K562 (cell line): ENCODE results near the gene ABHD14A. TPM values are rescaled to one million over a fixed set of nuclear protein-coding genes. Genes with fewer than 3 reads are reported as not detected.

ENCODE experiments used
- ATAC-seq: fragments of 200-7000 bp; cut with Tn5 transposase; 3 replicates; pipeline ENCODE4 v1.9.1; 2020; ENCODE audit warnings: moderate library complexity
- BruUV-seq: library from RNA; stranded (reverse); fragments of 400-500 nt; replicated peaks from 2 replicates; lab custom pipeline; 2021; lab: Mats Ljungman, UMichigan
- CTCF ChIA-PET: fragments of 300-600 bp; formaldehyde crosslinking; extraction: SDS; loops from one replicate; lab custom pipeline; 2021; ENCODE audit warnings: low intra/inter-chr PET ratio; lab: Yijun Ruan, JAX
- POLR2A ChIA-PET: fragments of 300-600, 350-650 bp; sonication (Branson Sonifier 250); formaldehyde crosslinking; extraction: SDS; loops from one replicate; lab custom pipeline; 2021; ENCODE audit warnings: antibody characterized with exemption, inconsistent platforms; lab: Yijun Ruan, JAX
- DNase-seq, 4 experiments: peaks; one replicate each; pipeline versions ENCODE4 v3.0.0 to v3.0.0-alpha.2; 2011 to 2018; ENCODE audit warnings: low spot score in 3 of 4, mixed read lengths in 3 of 4; ENCODE audit errors: extremely low read depth in 1 of 4
- FAIRE-seq: peaks from 2 replicates; lab custom pipeline; 2011; peaks lifted over from hg19 to GRCh38; lab: Jason Lieb, UNC
- H2AFZ ChIP-seq: 2 replicates; pipeline ENCODE4 v1.6.0; 2011; ENCODE audit warnings: low read depth, low read length, control low read depth, inconsistent platforms
- H3K27ac ChIP-seq: fragments of 200-600 bp; 3 replicates; pipeline ENCODE4 v1.8.0; 2011; ENCODE audit warnings: low read depth, mild to moderate bottlenecking, control low read depth, inconsistent platforms, low read length, moderate library complexity, mixed read lengths; ENCODE audit errors: extremely low read depth
- H3K27me3 ChIP-seq, 2 experiments: fragments of 300-600 bp in 1 of 2; 2 replicates in 1 of 2; 3 replicates in 1 of 2; pipeline versions ENCODE4 v1.6.0 to v1.8.0; 2011; ENCODE audit warnings: inconsistent platforms in 2 of 2, low read length in 2 of 2, mild to moderate bottlenecking in 1 of 2, mixed read lengths in 1 of 2, moderate library complexity in 1 of 2; ENCODE audit not compliant: control insufficient read depth in 2 of 2, insufficient read depth in 2 of 2
- H3K36me3 ChIP-seq: fragments of 300-600 bp; 3 replicates; pipeline ENCODE4 v1.8.0; 2011; ENCODE audit warnings: mild to moderate bottlenecking, low read length, inconsistent platforms; ENCODE audit not compliant: control insufficient read depth, insufficient read depth
- H3K4me1 ChIP-seq, 2 experiments: fragments of 200-600 bp in 1 of 2; replicated peaks in 1 of 2; 2 replicates in 1 of 2; 3 replicates in 1 of 2; pipeline versions ENCODE4 v1.5.1 to v1.8.0; 2011; ENCODE audit warnings: inconsistent platforms in 2 of 2, low read length in 2 of 2, mild to moderate bottlenecking in 1 of 2, mixed read lengths in 1 of 2, moderate library complexity in 1 of 2; ENCODE audit not compliant: control insufficient read depth in 2 of 2, insufficient read depth in 2 of 2
- H3K4me2 ChIP-seq: 2 replicates; pipeline ENCODE4 v1.6.1; 2011; ENCODE audit warnings: low read length, control low read depth, inconsistent platforms, mixed read lengths; ENCODE audit not compliant: insufficient read depth
- H3K4me3 ChIP-seq: fragments of 200-600 bp; sonication (generic), shearing (Covaris generic); 2 replicates; pipeline ENCODE4 v1.5.1; 2016; ENCODE audit warnings: control low read depth, inconsistent platforms
- H3K79me2 ChIP-seq: fragments of 200-600 bp; 3 replicates; pipeline ENCODE4 v1.8.0; 2011; ENCODE audit warnings: low read length, inconsistent platforms; ENCODE audit not compliant: control insufficient read depth, insufficient read depth
- H3K9ac ChIP-seq, 2 experiments: 2 replicates each; pipeline versions ENCODE4 v1.6.0 to v1.6.1; 2011; ENCODE audit warnings: low read depth in 2 of 2, low read length in 2 of 2, control low read depth in 1 of 2, inconsistent platforms in 1 of 2, mild to moderate bottlenecking in 1 of 2, mixed read lengths in 1 of 2; ENCODE audit not compliant: insufficient read depth in 1 of 2
- H3K9me1 ChIP-seq: one replicate; pipeline ENCODE4 v1.6.0; 2011; ENCODE audit warnings: inconsistent platforms, mild to moderate bottlenecking, low read length, moderate library complexity; ENCODE audit not compliant: control insufficient read depth, insufficient read depth
- H3K9me3 ChIP-seq: replicated peaks from 2 replicates; pipeline ENCODE4 v1.5.1; 2011; ENCODE audit warnings: low read depth, low read length, inconsistent platforms; ENCODE audit not compliant: control insufficient read depth, insufficient read depth
- H4K20me1 ChIP-seq: replicated peaks from 2 replicates; pipeline ENCODE4 v1.6.1; 2011; ENCODE audit warnings: low read length, inconsistent platforms, mixed read lengths; ENCODE audit not compliant: control insufficient read depth, insufficient read depth
- EHMT2 ChIP-seq: fragments of 450-650 bp; IDR thresholded peaks from 2 replicates; pipeline ENCODE4 v1.6.1; 2018; ENCODE audit warnings: antibody characterized with exemption
- RAD21 ChIP-seq, 2 experiments: fragments of 250-450 bp in 1 of 2; fragments of 450-650 bp in 1 of 2; sonication (Bioruptor Pico) in 1 of 2; formaldehyde crosslinking in 1 of 2; IDR thresholded peaks in 1 of 2; conservative IDR thresholded peaks in 1 of 2; 2 replicates each; pipeline versions ENCODE4 v1.4.0 to v1.8.0; 2020 to 2022; ENCODE audit warnings: mild to moderate bottlenecking in 2 of 2, moderate library complexity in 1 of 2
- RFX1 ChIP-seq: fragments of 450-650 bp; IDR thresholded peaks from 2 replicates; pipeline ENCODE4 v1.6.1; 2016; ENCODE audit warnings: mild to moderate bottlenecking, moderate library complexity
- SMAD2 ChIP-seq: fragments of 150-350 bp; IDR thresholded peaks from 2 replicates; pipeline ENCODE4 v1.6.1; 2014; ENCODE audit warnings: low read depth, mild to moderate bottlenecking, low read length
- ZBTB7A ChIP-seq: IDR thresholded peaks from 2 replicates; pipeline ENCODE4 v1.6.1; 2011; ENCODE audit warnings: low read depth, mild to moderate bottlenecking, low read length, moderate library complexity, borderline replicate concordance; ENCODE audit not compliant: control insufficient read depth
- ZNF197 ChIP-seq: fragments of 200-800 bp; sonication (Bioruptor generic); IDR thresholded peaks from 2 replicates; pipeline ENCODE4 v1.6.1; 2016; ENCODE audit warnings: low read depth, missing genetic modification characterization, missing compliant biosample characterization
- WGBS: fragments of 100-300 bp; shearing (Covaris generic); methylation state at CpG from one replicate; pipeline ENCODE4 v1.1.6; 2016; ENCODE audit warnings: low coverage, mixed read lengths; ENCODE audit not compliant: insufficient coverage; ENCODE audit errors: missing lambda C conversion rate; 5-methylcytosine and 5-hydroxymethylcytosine counted together
- in situ Hi-C: fragments of 300-500 bp; cut with MboI; formaldehyde crosslinking; loops from 4 replicates; pipeline ENCODE4 v1.15.0; 2018; ENCODE audit warnings: inconsistent platforms, mixed read lengths
- intact Hi-C: fragments of 100-400 bp; cut with micrococcal nuclease; formaldehyde crosslinking; loops from 2 replicates; pipeline ENCODE4 v1.14.2; 2022
- polyA plus RNA-seq, 8 experiments: library from polyadenylated mRNA; depleted of rRNA in 4 of 8; stranded (reverse) in 5 of 8; unstranded in 3 of 8; fragments of >200 nt; fragmentation: Nextera tagmentation in 2 of 8; fragmentation: Illumina TruSeq in 1 of 8; extraction: Ambion mirVana in 2 of 8; extraction: Trizol in 1 of 8; gene quantifications; 2 replicates each; pipeline versions ENCODE4 v1.2.1 to v1.2.3, GENCODE V29; 2011 to 2014; ENCODE audit warnings: inconsistent platforms in 1 of 8, missing spikeins in 1 of 8
- total RNA-seq, 7 experiments: library from RNA; depleted of rRNA in 6 of 7; stranded (reverse); fragments of >200 nt in 6 of 7; fragmentation: Illumina TruSeq in 2 of 7; extraction: Trizol in 2 of 7; gene quantifications; 2 replicates each; pipeline versions ENCODE4 v1.2.1 to v1.2.3, GENCODE V29; 2011 to 2021; ENCODE audit warnings: low replicate concordance in 1 of 7
- TF ChIP-seq, protein P1 (sequence below): fragments of 250-450 bp; sonication (Bioruptor Pico); IDR thresholded peaks from 2 replicates; pipeline ENCODE4 v1.8.0; 2022; ENCODE audit warnings: moderate library complexity, mild to moderate bottlenecking, inconsistent platforms
- TF ChIP-seq, protein P2 (sequence below): sonication (generic); formaldehyde crosslinking; IDR thresholded peaks from 2 replicates; pipeline ENCODE4 v1.8.0; 2022; ENCODE audit warnings: missing genetic modification reagents, mild to moderate bottlenecking, moderate library complexity, borderline replicate concordance
- TF ChIP-seq, protein P3 (sequence below): fragments of 250-450 bp; sonication (Bioruptor Pico); IDR thresholded peaks from 2 replicates; pipeline ENCODE4 v1.8.0; 2021; ENCODE audit warnings: mild to moderate bottlenecking, moderate library complexity
- TF ChIP-seq, protein P4 (sequence below): sonication (generic); formaldehyde crosslinking; IDR thresholded peaks from 2 replicates; pipeline ENCODE4 v1.8.1; 2023; ENCODE audit warnings: mild to moderate bottlenecking, missing genetic modification reagents
- TF ChIP-seq, protein P5 (sequence below): IDR thresholded peaks from 2 replicates; pipeline ENCODE4 v1.6.1; 2011; ENCODE audit warnings: borderline replicate concordance, low read depth, mild to moderate bottlenecking, moderate library complexity, low read length; ENCODE audit not compliant: insufficient read depth, poor library complexity, severe bottlenecking

ABHD14A gene
- total and polyA plus RNA-seq, 9 of the 15 experiments (the other 6 are each of a cell fraction or from before 2014, with no cell fraction given) = 0.90 to 10.5 (median 8.3) TPM

DNA sequence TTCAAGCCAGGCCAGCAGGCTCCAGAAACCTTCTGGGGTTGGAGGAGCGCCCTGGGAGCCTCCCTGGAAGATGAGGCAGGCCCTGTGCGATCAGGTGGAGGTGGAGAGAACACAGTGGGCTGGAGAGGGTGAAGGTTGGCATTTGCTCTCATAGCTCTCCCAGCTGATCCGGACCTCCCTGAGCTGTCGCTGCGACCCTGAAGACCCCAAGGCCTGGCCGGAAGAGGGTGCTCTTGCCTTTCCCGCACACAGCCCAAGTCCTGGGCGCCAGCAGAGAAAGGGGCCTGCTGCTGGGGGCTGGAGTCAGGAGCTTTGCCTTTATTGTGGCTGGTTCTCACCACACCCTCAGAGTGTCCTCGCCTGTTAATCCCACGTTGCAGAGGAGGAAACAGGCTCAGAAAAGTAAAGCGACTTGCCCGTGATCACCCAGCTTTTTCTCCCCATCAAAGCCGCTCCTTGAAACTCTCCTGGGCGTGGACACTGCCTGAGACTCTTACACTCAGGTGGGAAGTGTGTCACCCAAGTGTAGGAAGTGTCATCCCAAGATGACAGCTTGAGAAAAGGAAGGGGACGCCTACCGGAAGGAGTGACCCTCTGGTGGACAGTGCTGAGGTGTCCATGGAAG lies 29.4 kb downstream of the ABHD14A start:
- POLR2A ChIA-PET = interaction anchor here (0.7 to 1.2 kb wide), 6 partner anchors 8 to 69 kb away, joined by 3 to 5 read pairs (median 4); partner anchors contain the start of genes ABHD14B and RPL29
- 9% methylated on average over 9 of the region's 16 CpGs for WGBS
- Histone ChIP-seq H3K4me3 (no peak overlapping the region), H4K20me1 (no peaks in the 10 kb centered on the region), H3K27ac (no peak overlapping the region), H3K4me2 (no peak overlapping the region), H3K9me1 (no peaks in the 10 kb centered on the region), H3K27me3 (no peaks in the 10 kb centered on the region), H3K4me1 (peaks cover 26 to 39% of the 10 kb centered on the region in 2 experiments), H3K36me3 (no peaks in the 10 kb centered on the region), H3K79me2 (no peaks in the 10 kb centered on the region), H3K9me3 (no peaks in the 10 kb centered on the region), H3K9ac (peak overlapping the region in 1 of 2 experiments; percentile 76; a peak in 1 of 4 replicates), H2AFZ (no peak overlapping the region)
- peak in 2 of 4 experiments; percentile 57 to 62 for DNase-seq
- ATAC-seq = peak; percentile 78
- no TSS peak for BruUV-seq
- intact Hi-C loops (loop anchor here (5.0 kb wide), 5 partner anchors 48 to 443 kb away; partner anchors contain the start of genes GLYCTK and SEMA3G), in situ Hi-C loops (loop anchor here (5.0 to 25.0 kb wide), 2 partner anchors 123 to 383 kb away; no protein-coding TSS in a partner anchor)
- peak; percentile 54 for FAIRE-seq
- CTCF ChIA-PET = interaction anchor here (5.3 kb wide), 1 partner anchor 140 kb away, joined by 36 read pairs; no protein-coding TSS in a partner anchor
- no peak for TF ChIP-seq ZNF197
- TF ChIP-seq, protein P1, sequence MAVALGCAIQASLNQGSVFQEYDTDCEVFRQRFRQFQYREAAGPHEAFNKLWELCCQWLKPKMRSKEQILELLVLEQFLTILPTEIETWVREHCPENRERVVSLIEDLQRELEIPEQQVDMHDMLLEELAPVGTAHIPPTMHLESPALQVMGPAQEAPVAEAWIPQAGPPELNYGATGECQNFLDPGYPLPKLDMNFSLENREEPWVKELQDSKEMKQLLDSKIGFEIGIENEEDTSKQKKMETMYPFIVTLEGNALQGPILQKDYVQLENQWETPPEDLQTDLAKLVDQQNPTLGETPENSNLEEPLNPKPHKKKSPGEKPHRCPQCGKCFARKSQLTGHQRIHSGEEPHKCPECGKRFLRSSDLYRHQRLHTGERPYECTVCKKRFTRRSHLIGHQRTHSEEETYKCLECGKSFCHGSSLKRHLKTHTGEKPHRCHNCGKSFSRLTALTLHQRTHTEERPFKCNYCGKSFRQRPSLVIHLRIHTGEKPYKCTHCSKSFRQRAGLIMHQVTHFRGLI (CRISPR knock-in tag) = no peak
- TF ChIP-seq SMAD2 = no peak
- TF ChIP-seq RFX1 = no peak
- TF ChIP-seq ZBTB7A = peak; percentile 93
- TF ChIP-seq EHMT2 = no peak
- peak; percentile 65 to 81 for TF ChIP-seq RAD21 (CRISPR knock-in tag; conservative IDR thresholded peaks at IDR 0.05 in 1 of 2, IDR thresholded peaks at IDR 0.05 in 1 of 2)
- TF ChIP-seq, protein P2, sequence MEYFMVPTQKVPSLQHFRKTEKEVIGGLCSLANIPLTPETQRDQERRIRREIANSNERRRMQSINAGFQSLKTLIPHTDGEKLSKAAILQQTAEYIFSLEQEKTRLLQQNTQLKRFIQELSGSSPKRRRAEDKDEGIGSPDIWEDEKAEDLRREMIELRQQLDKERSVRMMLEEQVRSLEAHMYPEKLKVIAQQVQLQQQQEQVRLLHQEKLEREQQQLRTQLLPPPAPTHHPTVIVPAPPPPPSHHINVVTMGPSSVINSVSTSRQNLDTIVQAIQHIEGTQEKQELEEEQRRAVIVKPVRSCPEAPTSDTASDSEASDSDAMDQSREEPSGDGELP (CRISPR knock-in tag) = peak; percentile 63; the same call in 1 of the 2 replicates
- TF ChIP-seq, protein P3, sequence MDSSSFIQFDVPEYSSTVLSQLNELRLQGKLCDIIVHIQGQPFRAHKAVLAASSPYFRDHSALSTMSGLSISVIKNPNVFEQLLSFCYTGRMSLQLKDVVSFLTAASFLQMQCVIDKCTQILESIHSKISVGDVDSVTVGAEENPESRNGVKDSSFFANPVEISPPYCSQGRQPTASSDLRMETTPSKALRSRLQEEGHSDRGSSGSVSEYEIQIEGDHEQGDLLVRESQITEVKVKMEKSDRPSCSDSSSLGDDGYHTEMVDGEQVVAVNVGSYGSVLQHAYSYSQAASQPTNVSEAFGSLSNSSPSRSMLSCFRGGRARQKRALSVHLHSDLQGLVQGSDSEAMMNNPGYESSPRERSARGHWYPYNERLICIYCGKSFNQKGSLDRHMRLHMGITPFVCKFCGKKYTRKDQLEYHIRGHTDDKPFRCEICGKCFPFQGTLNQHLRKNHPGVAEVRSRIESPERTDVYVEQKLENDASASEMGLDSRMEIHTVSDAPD (CRISPR knock-in tag) = no peak
- TF ChIP-seq, protein P4, sequence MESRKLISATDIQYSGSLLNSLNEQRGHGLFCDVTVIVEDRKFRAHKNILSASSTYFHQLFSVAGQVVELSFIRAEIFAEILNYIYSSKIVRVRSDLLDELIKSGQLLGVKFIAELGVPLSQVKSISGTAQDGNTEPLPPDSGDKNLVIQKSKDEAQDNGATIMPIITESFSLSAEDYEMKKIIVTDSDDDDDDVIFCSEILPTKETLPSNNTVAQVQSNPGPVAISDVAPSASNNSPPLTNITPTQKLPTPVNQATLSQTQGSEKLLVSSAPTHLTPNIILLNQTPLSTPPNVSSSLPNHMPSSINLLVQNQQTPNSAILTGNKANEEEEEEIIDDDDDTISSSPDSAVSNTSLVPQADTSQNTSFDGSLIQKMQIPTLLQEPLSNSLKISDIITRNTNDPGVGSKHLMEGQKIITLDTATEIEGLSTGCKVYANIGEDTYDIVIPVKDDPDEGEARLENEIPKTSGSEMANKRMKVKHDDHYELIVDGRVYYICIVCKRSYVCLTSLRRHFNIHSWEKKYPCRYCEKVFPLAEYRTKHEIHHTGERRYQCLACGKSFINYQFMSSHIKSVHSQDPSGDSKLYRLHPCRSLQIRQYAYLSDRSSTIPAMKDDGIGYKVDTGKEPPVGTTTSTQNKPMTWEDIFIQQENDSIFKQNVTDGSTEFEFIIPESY (CRISPR knock-in tag) = peak; percentile 57; the same call in 1 of the 2 replicates
- TF ChIP-seq, protein P5, sequence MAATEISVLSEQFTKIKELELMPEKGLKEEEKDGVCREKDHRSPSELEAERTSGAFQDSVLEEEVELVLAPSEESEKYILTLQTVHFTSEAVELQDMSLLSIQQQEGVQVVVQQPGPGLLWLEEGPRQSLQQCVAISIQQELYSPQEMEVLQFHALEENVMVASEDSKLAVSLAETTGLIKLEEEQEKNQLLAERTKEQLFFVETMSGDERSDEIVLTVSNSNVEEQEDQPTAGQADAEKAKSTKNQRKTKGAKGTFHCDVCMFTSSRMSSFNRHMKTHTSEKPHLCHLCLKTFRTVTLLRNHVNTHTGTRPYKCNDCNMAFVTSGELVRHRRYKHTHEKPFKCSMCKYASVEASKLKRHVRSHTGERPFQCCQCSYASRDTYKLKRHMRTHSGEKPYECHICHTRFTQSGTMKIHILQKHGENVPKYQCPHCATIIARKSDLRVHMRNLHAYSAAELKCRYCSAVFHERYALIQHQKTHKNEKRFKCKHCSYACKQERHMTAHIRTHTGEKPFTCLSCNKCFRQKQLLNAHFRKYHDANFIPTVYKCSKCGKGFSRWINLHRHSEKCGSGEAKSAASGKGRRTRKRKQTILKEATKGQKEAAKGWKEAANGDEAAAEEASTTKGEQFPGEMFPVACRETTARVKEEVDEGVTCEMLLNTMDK = no peak
